VCaP (cell line): ENCODE data around the gene KIF6.
"Not testable (repeated sequence)": the region's sequence is repeated elsewhere in the genome, so short reads cannot be mapped to it uniquely, and the experiment has no call there.

Source experiments
- H3K27ac ChIP-seq: fragments of 450-650 bp; 2 replicates; pipeline ENCODE4 v1.5.1; 2017
- CTCF ChIP-seq: fragments of 450-650 bp; conservative IDR thresholded peaks from 2 replicates; pipeline ENCODE4 v1.5.1; 2017; ENCODE audit warnings: mild to moderate bottlenecking, moderate library complexity

The KIF6 gene

GRCh38 chr6:39494998-39495397, 230.2 kb downstream of the KIF6 start:
- no peak for TF ChIP-seq CTCF
- H3K27ac ChIP-seq, result no peak overlapping the region

- no peak for TF ChIP-seq CTCF
- no peak overlapping the region for H3K27ac ChIP-seq
Observed at GRCh38 chr6:39493777-39494176, 231.4 kb downstream of the KIF6 start.

GRCh38 chr6:39493174-39493573, 232.0 kb downstream of the KIF6 start:
- no peak for TF ChIP-seq CTCF
- no peak overlapping the region for H3K27ac ChIP-seq

- H3K27ac ChIP-seq, result no peak overlapping the region
- TF ChIP-seq CTCF, result no peak
Observed at GRCh38 chr6:39490108-39490507, 235.1 kb downstream of the KIF6 start.

GRCh38 chr6:39488255-39488879, 236.8 kb downstream of the KIF6 start:
- no peak overlapping the region for H3K27ac ChIP-seq
- TF ChIP-seq CTCF, result no peak

- no peak for TF ChIP-seq CTCF
- H3K27ac ChIP-seq, result no peak overlapping the region
Observed at GRCh38 chr6:39484276-39484675, 240.9 kb downstream of the KIF6 start.

GRCh38 chr6:39479819-39480218, 245.4 kb downstream of the KIF6 start:
- H3K27ac ChIP-seq, result not testable (repeated sequence)

- no peak for TF ChIP-seq CTCF
- no peak overlapping the region for H3K27ac ChIP-seq
Observed at GRCh38 chr6:39476670-39477069, 248.5 kb downstream of the KIF6 start.
